Right cardiac atrium (tissue), 5 donors: ENCODE results near the gene KRTAP9-2. TPM values are rescaled to one million over a fixed set of nuclear protein-coding genes. Genes with fewer than 3 reads are reported as not detected.
"Not testable (repeated sequence)": the region's sequence is repeated elsewhere in the genome, so short reads cannot be mapped to it uniquely, and the experiment has no call there.

ENCODE experiments used
- ATAC-seq, 2 donors: fragments of 200-7000 bp; cut with Tn5 transposase; one replicate each; pipeline versions ENCODE4 v1.8.0 to v1.9.1; 2020; ENCODE audit warnings: moderate library complexity in 2 of 2, mild to moderate bottlenecking in 1 of 2
- DNase-seq, 3 donors: peaks; one replicate each; pipeline ENCODE4 v3.0.0-alpha.2; 2020
- H3K27ac ChIP-seq: one replicate; pipeline ENCODE4 v1.5.1; 2013; ENCODE audit warnings: mild to moderate bottlenecking, low read length, control low read depth, moderate library complexity
- H3K27me3 ChIP-seq: one replicate; pipeline ENCODE4 v1.6.1; 2013; ENCODE audit not compliant: control insufficient read depth, insufficient read depth
- H3K4me1 ChIP-seq: one replicate; pipeline ENCODE4 v1.6.1; 2013; ENCODE audit warnings: low read length; ENCODE audit not compliant: control insufficient read depth, insufficient read depth
- H3K4me3 ChIP-seq: one replicate; pipeline ENCODE4 v1.5.1; 2013; ENCODE audit warnings: low read length, control low read depth
- H3K9me3 ChIP-seq: one replicate; pipeline ENCODE4 v1.6.1; 2013; ENCODE audit warnings: low read length; ENCODE audit not compliant: control insufficient read depth
- WGBS: extraction: QIAGEN DNeasy Blood & Tissue Kit; methylation state at CpG from one replicate; pipeline ENCODE4 v1.1.7; 2013; 5-methylcytosine and 5-hydroxymethylcytosine counted together
- intact Hi-C, 4 donors: fragments of 100-400 bp; cut with DNase I; formaldehyde crosslinking; loops; one replicate each; pipeline versions ENCODE4 v1.11.0 to v1.14.0; 2022 to 2023
- polyA plus RNA-seq: library from polyadenylated mRNA; stranded (reverse); fragments of 200-250 nt; gene quantifications from one replicate; pipeline ENCODE4 v1.2.3, GENCODE V29; 2013
- total RNA-seq, 4 donors: library from RNA; stranded (reverse); fragmentation: NEBNext Ultra II Directional; extraction: Animal tissue kit (Norgen Biotek cat#: 25700); gene quantifications; one replicate each; pipeline ENCODE4 v1.2.1, GENCODE V29; 2021
- donor health status: healthy with polysubstance abuse.
- donor health status: DM: no; HTN: yes; CAD: no.
- donor health status: DM: no; HTN: no; CAD: no.
- donor health status: DM: no; HTN: yes; CAD: no; lungs with severe emphysema.
- donor health status: DM: yes; HTN: yes; CAD: no.

The KRTAP9-2 gene
- total and polyA plus RNA-seq, 5 donors, result not detected

GRCh38 chr17:41237949-41238437, 11.5 kb downstream of the KRTAP9-2 start, which contains the start of gene KRTAP9-8:
Gene KRTAP9-8, plus strand, starts transcription at chr17:41237999. Its CDS starts 53 bp downstream, at chr17:41238052.
- H3K4me1 ChIP-seq, ATAC-seq, H3K27ac ChIP-seq, intact Hi-C loops, H3K27me3 ChIP-seq, H3K9me3 ChIP-seq, DNase-seq, H3K4me3 ChIP-seq: not testable (repeated sequence)
- 29% methylated on average over 3 of the region's 3 CpGs for WGBS

- WGBS, result 45% methylated on average over 2 of the region's 2 CpGs
These were observed 20.7 kb downstream of the KRTAP9-2 start for GRCh38 chr17:41246995-41247787.

GRCh38 chr17:41249637-41250240, 23.3 kb downstream of the KRTAP9-2 start, which contains the start of gene KRTAP9-4:
Gene KRTAP9-4, plus strand, starts transcription at chr17:41249687. Its CDS starts 34 bp downstream, at chr17:41249721.
- H3K27ac ChIP-seq, H3K9me3 ChIP-seq, H3K4me1 ChIP-seq, intact Hi-C loops, H3K4me3 ChIP-seq, H3K27me3 ChIP-seq, ATAC-seq, DNase-seq: not testable (repeated sequence)
- WGBS, result 48% methylated on average over 2 of the region's 2 CpGs

More at GRCh38 chr17:41246995-41247787, 20.7 kb downstream of the KRTAP9-2 start:
- intact Hi-C loops, ATAC-seq, H3K27ac ChIP-seq, H3K27me3 ChIP-seq, H3K9me3 ChIP-seq, DNase-seq, H3K4me3 ChIP-seq, H3K4me1 ChIP-seq: not testable (repeated sequence)

GRCh38 chr17:41251261-41251660, 24.8 kb downstream of the KRTAP9-2 start:
- Histone ChIP-seq H3K4me3 (no peak overlapping the region), H3K9me3 (no peaks in the 10 kb centered on the region), H3K27ac (no peak overlapping the region), H3K27me3 (no peaks in the 10 kb centered on the region), H3K4me1 (no peaks in the 10 kb centered on the region)
- 91% methylated on average over 1 of the region's 1 CpG for WGBS
- intact Hi-C loops, result no loop called here
- DNase-seq (no peak), ATAC-seq (no peak)

GRCh38 chr17:41254861-41255260, 28.4 kb downstream of the KRTAP9-2 start:
- 0% methylated on average over 1 of the region's 1 CpG for WGBS
- H3K27me3 ChIP-seq, result no peaks in the 10 kb centered on the region
- no peaks in the 10 kb centered on the region for H3K9me3 ChIP-seq

GRCh38 chr17:41255381-41256290, 29.2 kb downstream of the KRTAP9-2 start, which contains the start of gene KRTAP9-9:
Gene KRTAP9-9, plus strand, starts transcription at chr17:41255384.
- 64% methylated on average over 5 of the region's 5 CpGs for WGBS
- ATAC-seq, H3K4me1 ChIP-seq, H3K9me3 ChIP-seq, DNase-seq, H3K27me3 ChIP-seq, H3K4me3 ChIP-seq, intact Hi-C loops, H3K27ac ChIP-seq: not testable (repeated sequence)

More at GRCh38 chr17:41254861-41255260, 28.4 kb downstream of the KRTAP9-2 start:
- Histone ChIP-seq H3K4me3 (no peak overlapping the region), H3K4me1 (no peaks in the 10 kb centered on the region), H3K27ac (no peak overlapping the region)
- intact Hi-C loops, result no loop called here
- no peak for ATAC-seq
- no peak for DNase-seq

GRCh38 chr17:41256291-41256685, 29.8 kb downstream of the KRTAP9-2 start:
- no peaks in the 10 kb centered on the region for H3K27me3 ChIP-seq
- no peak overlapping the region for H3K27ac ChIP-seq
- no peak overlapping the region for H3K4me3 ChIP-seq
- DNase-seq (no peak), ATAC-seq (no peak)
- intact Hi-C loops, result no loop called here
- WGBS, result 93% methylated on average over 1 of the region's 1 CpG
- H3K4me1 ChIP-seq, result no peaks in the 10 kb centered on the region
- H3K9me3 ChIP-seq, result no peaks in the 10 kb centered on the region

GRCh38 chr17:41258406-41258805, 32.0 kb downstream of the KRTAP9-2 start:
- no peaks in the 10 kb centered on the region for H3K4me1 ChIP-seq
- no peaks in the 10 kb centered on the region for H3K27me3 ChIP-seq
- no peak overlapping the region for H3K4me3 ChIP-seq
- ATAC-seq, result no peak
- DNase-seq, result no peak
- H3K27ac ChIP-seq, result no peak overlapping the region
- H3K9me3 ChIP-seq, result no peaks in the 10 kb centered on the region
- intact Hi-C loops, result no loop called here

- Histone ChIP-seq H3K4me1 (no peaks in the 10 kb centered on the region), H3K27ac (no peak overlapping the region), H3K4me3 (no peak overlapping the region), H3K9me3 (no peaks in the 10 kb centered on the region), H3K27me3 (no peaks in the 10 kb centered on the region)
- intact Hi-C loops, result no loop called here
- DNase-seq (no peak), ATAC-seq (no peak)
- WGBS, result 78% methylated on average over 2 of the region's 2 CpGs
These were observed 36.8 kb downstream of the KRTAP9-2 start for GRCh38 chr17:41263212-41263611.

- Histone ChIP-seq H3K9me3 (no peaks in the 10 kb centered on the region), H3K4me3 (no peak overlapping the region), H3K27me3 (no peaks in the 10 kb centered on the region), H3K4me1 (no peaks in the 10 kb centered on the region), H3K27ac (no peak overlapping the region)
- intact Hi-C loops, result no loop called here
- DNase-seq (no peak), ATAC-seq (no peak)
- 73% methylated on average over 3 of the region's 3 CpGs for WGBS
These were observed 38.2 kb downstream of the KRTAP9-2 start for GRCh38 chr17:41264599-41264998.
